HepG2 (cell line): Measurements from ENCODE around the gene RNFT2. TPM values are rescaled to one million over a fixed set of nuclear protein-coding genes. Genes with fewer than 3 reads are reported as not detected.

ENCODE experiments used
- GATAD1 ChIP-seq: IDR thresholded peaks from 2 replicates; pipeline ENCODE4 v1.6.1; 2016; ENCODE audit warnings: missing genetic modification reagents, missing compliant biosample characterization
- JUND ChIP-seq: sonication (generic); formaldehyde crosslinking; IDR thresholded peaks from 2 replicates; pipeline ENCODE4 v1.8.0; 2022; ENCODE audit warnings: mild to moderate bottlenecking, missing genetic modification reagents
- NFKBIZ ChIP-seq: IDR thresholded peaks from 2 replicates; pipeline ENCODE4 v1.6.1; 2018; ENCODE audit warnings: missing genetic modification reagents, missing compliant biosample characterization
- ZNF572 ChIP-seq: sonication (generic); formaldehyde crosslinking; IDR thresholded peaks from 2 replicates; pipeline ENCODE4 v1.5.1; 2020; ENCODE audit warnings: mild to moderate bottlenecking, missing genetic modification reagents
- polyA plus RNA-seq, 8 experiments: library from polyadenylated mRNA; depleted of rRNA in 3 of 8; stranded (reverse) in 7 of 8; unstranded in 1 of 8; fragments of >200 nt; fragmentation: Illumina TruSeq in 4 of 8; extraction: Trizol in 4 of 8; gene quantifications; 2 replicates each; pipeline versions ENCODE4 v1.2.1 to v1.2.3, GENCODE V29; 2011 to 2016; ENCODE audit warnings: low read depth in 4 of 8, missing spikeins in 1 of 8, mixed read lengths in 1 of 8; ENCODE audit not compliant: insufficient read depth in 1 of 8
- total RNA-seq, 5 experiments: library from RNA; depleted of rRNA; stranded (reverse); fragments of >200 nt; fragmentation: Illumina TruSeq; extraction: Trizol; gene quantifications; 2 replicates each; pipeline ENCODE4 v1.2.3, GENCODE V29; 2016; ENCODE audit warnings: low read depth in 1 of 5
- TF ChIP-seq, protein P1 (sequence below): sonication (generic); formaldehyde crosslinking; IDR thresholded peaks from 2 replicates; pipeline ENCODE4 v1.4.0; 2020; ENCODE audit warnings: mild to moderate bottlenecking, missing genetic modification reagents
- TF ChIP-seq, protein P2 (sequence below): IDR thresholded peaks from 2 replicates; pipeline ENCODE4 v1.4.0; 2020; ENCODE audit warnings: mild to moderate bottlenecking, missing genetic modification reagents

The RNFT2 gene
- total and polyA plus RNA-seq, 2 of the 13 experiments (the other 11 are each of a cell fraction or from before 2014, with no cell fraction given) = 3.3 to 8.3 TPM

DNA sequence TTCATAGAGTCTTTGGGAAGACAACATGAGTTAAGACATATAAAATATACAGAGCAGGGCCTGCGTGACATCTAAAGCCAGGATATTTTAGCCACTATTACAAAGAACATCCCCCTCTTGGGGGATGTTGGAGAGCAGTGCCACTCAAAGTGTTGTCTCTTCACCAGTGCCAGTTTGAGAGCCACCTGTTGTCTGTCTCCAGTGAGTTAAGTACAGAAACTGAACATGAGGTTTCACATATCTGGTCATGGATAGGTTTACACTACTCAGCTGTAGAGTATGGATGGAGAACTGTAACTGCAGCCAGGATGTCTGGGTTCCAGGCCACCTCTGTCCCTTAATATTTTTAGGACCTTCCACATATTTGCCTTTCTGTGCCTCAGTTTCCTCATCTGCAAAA lies 39.1 kb downstream of the RNFT2 start (continued):
- TF ChIP-seq, protein P1, sequence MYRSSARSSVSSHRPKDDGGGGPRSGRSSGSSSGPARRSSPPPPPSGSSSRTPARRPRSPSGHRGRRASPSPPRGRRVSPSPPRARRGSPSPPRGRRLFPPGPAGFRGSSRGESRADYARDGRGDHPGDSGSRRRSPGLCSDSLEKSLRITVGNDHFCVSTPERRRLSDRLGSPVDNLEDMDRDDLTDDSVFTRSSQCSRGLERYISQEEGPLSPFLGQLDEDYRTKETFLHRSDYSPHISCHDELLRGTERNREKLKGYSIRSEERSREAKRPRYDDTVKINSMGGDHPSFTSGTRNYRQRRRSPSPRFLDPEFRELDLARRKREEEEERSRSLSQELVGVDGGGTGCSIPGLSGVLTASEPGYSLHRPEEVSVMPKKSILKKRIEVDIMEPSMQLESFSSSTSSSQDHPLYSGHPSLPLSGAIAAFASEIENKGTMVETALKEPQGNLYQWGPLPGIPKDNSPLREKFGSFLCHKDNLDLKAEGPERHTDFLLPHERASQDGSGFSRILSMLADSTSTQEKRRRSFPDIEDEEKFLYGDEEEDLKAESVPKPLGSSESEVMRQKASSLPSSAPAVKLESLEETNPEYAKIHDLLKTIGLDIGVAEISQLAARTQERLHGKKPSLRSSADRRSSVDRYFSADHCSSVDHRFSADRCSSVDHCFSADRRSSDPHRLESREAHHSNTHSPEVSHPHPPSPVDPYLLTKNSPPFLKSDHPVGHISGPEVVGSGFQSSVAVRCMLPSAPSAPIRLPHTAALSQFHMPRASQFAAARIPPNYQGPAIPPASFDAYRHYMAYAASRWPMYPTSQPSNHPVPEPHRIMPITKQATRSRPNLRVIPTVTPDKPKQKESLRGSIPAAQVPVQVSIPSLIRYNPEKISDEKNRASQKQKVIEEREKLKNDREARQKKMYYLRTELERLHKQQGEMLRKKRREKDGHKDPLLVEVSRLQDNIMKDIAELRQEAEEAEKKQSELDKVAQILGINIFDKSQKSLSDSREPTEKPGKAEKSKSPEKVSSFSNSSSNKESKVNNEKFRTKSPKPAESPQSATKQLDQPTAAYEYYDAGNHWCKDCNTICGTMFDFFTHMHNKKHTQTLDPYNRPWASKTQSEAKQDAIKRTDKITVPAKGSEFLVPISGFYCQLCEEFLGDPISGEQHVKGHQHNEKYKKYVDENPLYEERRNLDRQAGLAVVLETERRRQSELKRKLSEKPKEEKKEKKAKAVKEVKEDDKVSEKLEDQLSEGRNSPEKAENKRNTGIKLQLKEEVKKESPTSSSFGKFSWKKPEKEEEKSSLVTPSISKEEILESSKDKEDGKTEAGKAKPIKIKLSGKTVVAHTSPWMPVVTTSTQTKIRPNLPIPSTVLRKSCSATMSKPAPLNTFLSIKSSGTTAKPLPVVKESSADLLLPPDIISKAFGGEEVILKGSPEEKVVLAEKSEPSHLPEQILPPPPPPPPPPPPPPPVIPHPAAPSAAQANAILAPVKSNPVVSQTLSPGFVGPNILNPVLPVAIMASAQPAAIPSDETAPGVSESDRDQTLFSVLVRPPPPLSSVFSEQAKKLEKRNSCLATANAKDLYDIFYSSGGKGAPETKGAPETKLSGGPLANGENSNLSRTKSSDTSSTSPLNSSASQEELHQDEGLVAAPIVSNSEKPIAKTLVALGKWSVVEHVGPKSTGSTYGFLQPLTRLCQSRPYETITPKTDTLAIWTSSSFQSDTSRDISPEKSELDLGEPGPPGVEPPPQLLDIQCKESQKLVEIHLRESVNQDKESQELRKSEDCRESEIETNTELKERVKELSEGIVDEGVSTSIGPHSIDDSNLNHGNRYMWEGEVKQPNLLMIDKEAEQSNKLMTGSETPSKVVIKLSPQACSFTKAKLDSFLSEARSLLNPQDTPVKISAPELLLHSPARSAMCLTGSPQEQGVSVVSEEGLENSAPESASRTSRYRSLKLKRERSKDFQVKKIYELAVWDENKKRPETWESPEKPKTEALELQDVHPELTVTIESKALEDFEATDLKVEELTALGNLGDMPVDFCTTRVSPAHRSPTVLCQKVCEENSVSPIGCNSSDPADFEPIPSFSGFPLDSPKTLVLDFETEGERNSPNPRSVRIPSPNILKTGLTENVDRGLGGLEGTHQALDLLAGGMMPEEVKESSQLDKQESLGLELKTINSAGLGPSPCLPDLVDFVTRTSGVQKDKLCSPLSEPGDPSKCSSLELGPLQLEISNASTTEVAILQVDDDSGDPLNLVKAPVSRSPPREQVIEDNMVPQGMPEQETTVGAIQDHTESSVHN (CRISPR knock-in tag) = no peak
- TF ChIP-seq GATAD1 (no peak), ZNF572 (CRISPR knock-in tag) (no peak), NFKBIZ (CRISPR knock-in tag) (no peak), JUND (CRISPR knock-in tag) (no peak)
- TF ChIP-seq, protein P2, sequence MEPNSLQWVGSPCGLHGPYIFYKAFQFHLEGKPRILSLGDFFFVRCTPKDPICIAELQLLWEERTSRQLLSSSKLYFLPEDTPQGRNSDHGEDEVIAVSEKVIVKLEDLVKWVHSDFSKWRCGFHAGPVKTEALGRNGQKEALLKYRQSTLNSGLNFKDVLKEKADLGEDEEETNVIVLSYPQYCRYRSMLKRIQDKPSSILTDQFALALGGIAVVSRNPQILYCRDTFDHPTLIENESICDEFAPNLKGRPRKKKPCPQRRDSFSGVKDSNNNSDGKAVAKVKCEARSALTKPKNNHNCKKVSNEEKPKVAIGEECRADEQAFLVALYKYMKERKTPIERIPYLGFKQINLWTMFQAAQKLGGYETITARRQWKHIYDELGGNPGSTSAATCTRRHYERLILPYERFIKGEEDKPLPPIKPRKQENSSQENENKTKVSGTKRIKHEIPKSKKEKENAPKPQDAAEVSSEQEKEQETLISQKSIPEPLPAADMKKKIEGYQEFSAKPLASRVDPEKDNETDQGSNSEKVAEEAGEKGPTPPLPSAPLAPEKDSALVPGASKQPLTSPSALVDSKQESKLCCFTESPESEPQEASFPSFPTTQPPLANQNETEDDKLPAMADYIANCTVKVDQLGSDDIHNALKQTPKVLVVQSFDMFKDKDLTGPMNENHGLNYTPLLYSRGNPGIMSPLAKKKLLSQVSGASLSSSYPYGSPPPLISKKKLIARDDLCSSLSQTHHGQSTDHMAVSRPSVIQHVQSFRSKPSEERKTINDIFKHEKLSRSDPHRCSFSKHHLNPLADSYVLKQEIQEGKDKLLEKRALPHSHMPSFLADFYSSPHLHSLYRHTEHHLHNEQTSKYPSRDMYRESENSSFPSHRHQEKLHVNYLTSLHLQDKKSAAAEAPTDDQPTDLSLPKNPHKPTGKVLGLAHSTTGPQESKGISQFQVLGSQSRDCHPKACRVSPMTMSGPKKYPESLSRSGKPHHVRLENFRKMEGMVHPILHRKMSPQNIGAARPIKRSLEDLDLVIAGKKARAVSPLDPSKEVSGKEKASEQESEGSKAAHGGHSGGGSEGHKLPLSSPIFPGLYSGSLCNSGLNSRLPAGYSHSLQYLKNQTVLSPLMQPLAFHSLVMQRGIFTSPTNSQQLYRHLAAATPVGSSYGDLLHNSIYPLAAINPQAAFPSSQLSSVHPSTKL (CRISPR knock-in tag) = no peak
